HG03469 (cell line): Measurements from ENCODE around the gene TCF12.
"Not testable (repeated sequence)": the region's sequence is repeated elsewhere in the genome, so short reads cannot be mapped to it uniquely, and the experiment has no call there.

Experiments used
- ATAC-seq: cut with Tn5 transposase; IDR thresholded peaks from one replicate; pipeline ENCODE4 v1.9.1; 2021; ENCODE audit warnings: mild to moderate bottlenecking, moderate library complexity, moderate number of reproducible peaks; ENCODE audit not compliant: unreplicated experiment

Gene TCF12

DNA sequence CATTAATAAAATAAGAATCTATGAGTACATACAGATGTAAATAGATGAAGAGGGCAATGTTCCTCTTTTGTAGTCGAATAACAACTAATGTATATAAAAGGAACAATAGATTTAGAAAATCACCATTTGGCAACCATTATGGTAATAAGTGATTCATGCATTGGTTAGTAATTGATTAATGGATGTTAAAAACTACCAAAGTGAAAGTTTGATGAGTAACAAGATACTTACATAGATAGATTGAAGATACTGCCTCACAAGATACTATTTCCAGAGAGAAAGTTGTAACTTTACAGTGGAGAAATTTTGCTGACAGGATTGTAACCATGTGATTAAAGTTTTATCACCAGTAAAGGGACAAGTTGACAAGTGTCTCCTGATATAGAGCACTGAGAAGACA, 55.0 kb downstream of the TCF12 start:
- no peak for ATAC-seq

DNA sequence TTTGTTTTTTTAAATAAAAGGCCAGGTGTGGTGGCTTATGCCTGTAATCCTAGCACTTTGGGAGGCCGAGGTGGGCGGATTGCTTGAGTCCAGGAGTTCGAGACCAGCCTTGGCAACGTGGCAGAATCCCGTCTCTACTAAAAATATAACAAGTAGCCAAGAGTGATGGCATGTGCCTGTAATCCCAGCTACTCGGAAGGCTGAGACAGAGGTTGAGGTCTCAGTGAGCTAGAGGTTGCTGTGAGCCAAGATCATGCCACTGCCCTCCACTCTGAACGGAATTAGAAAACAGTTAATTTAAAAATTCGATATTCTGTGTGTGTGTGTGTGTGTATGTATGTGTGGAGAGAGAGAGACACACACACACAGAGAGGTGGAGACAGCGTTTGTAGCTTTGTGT, 58.8 kb downstream of the TCF12 start:
- no peak for ATAC-seq

DNA sequence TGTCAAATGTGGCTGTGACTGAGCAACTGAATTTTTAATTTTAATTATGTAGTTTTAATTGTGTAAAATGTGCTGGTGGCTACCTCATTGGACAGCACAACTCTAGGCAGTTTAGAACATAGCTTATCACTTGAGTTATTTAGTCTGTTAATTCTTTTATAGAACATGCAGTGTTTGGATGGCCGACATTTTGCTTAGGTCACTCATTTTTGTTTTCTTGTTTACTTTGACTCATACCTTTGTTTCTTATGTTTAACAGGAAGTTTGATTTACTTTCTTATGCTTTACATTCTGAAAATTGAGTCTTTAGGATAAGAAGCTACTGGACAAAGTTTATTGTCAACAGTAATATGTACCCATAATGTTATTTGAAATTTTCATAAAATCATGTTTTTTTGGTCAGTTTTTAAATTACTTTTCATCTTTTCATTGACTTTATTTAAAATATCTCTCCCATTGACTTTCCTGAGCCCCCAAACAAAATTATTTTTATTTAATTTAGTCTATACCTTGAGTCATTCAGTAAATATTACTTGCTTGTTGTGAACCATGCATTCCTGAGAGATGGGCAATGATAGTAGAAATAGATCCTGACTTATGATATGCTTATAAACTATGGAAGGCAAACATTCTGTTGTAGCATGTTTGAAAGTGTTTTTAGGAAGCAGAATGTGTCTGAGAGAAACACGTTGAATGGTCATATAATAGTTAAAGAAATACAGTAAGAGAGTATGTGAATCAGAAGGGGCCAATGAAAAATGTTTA, 60.6 kb downstream of the TCF12 start:
- ATAC-seq: no peak

DNA sequence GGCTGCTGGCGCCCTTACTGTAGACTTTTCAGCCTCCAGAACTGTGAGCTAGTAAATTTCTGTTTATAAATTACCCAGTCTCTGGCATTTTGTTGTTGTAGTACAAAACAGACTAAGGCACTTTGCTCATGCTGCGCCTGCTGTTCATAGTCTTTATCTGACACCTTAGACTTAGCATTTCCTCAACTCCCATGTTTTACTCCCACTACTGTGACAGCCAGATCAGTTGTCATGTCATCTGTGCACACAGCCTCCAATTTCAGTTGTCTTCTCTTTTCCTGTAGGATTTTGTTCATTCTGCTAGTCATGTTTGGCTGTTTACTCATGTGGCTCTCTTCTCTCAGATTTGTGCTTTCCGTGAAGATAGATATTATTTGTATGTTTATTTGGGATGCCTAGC, 62.0 kb downstream of the TCF12 start:
- ATAC-seq: no peak

DNA sequence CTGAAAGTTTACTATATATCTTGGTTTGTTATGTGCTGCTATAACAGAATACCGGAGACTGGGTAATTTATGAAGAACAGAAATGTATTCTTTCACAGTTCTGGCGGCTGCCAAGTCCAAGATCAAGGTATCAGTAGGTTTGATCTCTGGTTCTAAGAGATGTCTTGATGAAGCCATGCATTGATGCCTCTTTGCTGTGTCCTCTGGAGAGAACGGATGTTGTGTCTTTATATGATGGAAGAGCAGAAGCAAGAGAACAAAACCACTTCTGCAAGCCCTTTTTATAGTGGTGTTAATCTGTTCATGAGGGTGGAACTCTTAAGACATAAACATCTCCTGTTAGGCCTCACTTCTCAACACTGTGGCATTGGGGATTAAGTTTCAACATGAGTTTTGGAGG, 62.7 kb downstream of the TCF12 start:
- no peak for ATAC-seq

DNA sequence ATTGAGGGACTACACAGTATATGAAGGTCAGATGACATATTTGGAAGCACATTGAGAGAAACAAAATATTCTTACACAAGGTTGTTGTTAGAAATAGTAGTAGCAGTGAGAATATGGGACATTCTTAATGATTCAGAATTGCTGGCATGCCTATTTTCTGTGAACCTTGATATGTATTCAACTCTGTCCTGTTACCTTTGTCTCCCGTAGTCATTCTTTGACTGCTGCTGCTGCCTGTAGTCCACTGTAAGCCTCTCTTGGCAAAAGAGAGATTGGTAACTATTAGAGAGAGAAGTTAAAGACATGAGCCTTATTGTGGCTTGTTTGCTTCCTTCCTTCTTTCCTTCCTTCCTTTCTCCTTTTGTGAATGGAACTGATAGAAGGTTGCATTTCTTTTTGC, 64.5 kb downstream of the TCF12 start:
- ATAC-seq: no peak

DNA sequence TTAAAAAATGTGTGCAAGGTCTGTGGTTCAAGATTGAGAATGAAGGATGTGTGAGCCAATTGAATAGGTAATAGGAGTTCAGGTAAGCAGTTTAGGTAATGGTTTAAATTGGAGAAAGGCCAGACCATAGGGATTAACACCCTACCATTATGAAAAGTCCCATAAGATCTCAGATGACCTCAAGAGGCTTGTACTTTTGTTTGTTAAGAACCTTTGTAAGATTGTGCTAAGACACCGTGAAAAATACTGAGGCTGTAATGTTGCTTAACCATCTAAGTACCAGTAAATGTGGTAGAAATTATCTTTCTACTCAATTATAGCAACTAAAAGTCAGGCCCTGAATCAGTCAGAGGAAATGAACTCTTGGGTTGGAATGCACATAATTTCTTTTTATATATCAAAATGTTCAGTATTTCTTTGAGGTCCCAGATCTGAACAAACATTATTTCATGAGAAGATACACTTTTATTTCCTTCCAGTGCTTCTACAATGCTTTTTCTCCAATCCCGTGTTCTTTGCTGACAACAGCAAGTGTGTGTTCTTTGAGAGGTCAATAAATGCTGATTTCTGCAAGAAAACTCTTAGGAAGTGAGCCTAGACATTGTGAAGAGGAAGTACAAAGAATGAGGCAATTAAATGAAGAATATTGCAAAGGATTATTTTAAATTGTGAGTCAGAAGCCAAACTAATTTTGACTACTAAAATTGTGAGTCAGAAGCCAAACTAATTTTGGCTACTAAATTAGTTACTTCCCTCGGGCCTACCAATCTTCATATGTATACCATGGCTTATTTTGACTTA, 66.4 kb downstream of the TCF12 start:
- ATAC-seq: no peak

DNA sequence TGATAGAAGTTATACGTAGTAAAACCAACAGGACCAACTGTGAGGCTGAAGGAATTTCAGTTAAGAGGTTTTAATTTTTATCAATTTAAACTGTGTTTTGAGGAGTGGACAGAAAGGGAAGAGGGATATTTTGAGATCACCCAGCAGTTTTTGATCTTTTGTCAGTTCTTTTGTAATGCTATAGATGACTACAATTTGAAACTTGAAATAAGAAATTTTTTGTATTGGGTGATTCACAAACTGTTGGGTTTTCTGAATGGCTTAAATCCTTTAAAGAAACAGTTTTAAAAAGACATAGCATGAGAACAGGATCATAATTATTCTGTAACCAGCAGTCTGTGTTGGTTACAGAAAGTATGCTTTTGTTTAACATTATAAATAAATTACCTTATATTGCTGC, 67.4 kb downstream of the TCF12 start:
- no peak for ATAC-seq

DNA sequence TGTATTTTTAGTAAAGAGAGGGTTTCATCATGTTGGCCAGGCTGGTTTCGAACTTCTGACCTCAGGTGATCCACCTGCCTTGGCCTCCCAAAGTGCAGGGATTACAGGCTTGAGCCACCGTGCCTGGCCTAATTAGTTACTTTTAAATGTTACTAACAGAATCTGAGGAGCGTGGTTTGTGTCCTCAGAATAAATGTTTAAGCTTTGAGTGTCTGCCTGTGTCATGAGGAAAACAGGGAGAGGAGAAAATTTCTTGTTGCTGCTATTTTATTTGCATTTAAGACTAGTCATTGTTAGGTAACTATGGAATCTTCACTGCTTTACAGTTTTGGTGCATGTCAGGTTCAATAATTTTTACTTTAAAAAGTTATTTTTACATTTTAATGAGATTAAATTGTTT, 68.8 kb downstream of the TCF12 start:
- ATAC-seq: no peak

DNA sequence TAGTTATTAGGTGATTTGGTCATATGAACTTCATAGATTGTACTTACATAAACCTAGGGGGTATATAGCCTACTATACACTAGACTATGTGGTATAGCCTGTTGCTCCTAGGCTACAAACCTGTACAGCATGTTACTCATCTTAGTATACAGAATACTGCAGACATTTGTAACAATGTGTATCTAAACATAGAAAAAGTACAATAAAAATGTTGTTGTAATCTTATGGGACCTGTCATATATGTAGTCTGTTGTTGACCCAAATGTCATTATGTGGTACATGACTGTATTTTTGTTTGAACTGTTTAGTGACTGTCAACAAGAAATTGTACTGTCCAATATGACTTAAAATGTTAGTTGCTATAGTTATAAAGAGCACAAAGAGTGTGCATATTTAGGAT, 69.8 kb downstream of the TCF12 start:
- no peak for ATAC-seq

DNA sequence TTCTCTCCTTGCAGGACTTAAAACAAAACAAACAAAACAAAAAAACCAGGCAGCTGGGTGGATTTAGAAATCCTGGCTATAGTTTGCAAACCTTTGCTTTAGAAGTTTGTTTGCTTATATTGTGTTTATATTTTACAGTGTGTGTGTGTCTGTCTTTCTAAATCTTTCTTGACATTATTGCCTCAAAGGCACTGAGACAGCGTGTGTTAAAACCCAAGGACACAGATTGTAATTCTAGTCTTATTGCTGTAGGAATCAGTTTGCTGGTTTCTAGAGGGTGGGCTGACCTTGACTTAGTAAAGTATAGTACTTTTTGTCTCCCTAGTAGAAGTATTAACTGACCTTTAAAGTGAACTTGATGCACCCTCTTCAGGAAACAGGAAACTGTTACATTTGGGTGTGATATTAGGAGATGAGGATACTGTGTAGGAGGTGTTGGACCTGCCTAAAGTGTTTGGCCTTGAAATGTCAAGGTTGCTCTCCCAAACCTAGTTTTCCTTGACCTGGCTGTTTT, 71.0 kb downstream of the TCF12 start:
- no peak for ATAC-seq

DNA sequence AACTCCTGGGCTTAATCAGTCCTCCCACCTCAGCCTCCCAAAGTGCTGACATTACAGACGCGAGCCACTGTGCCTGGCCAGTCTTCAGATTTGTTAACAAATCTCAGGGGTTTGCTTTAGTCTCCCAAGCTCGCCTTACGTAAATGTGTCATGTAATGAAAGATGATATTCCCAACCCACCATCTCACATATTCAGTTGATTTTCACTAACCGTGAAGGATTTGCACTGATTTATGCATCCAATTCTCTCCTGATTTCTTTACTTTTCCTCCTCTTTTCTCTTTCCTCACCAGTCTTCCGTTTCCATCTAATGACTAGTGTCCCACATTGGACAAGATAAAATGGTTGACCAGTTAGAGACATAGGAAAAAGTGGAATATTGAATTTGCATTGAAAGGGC, 72.6 kb downstream of the TCF12 start:
- ATAC-seq: no peak

DNA sequence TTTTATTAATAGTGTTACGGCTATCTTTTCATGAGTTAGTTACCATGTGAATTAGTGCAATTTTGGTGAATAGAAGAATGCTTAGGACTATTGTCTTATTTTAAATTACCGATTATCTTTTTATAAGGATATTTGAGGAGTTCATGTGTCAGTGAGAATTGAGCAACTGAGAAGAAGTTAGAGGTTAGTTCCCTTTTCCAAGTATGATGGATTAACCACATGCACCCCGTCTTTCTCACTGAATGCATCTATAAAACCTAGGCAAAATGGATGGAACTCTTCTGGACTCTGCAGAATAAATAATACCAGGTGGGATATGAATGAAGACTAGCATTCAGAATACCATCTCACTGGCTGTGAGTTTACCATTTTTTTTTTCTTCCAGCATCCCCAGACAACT, 74.3 kb downstream of the TCF12 start:
- ATAC-seq: no peak

DNA sequence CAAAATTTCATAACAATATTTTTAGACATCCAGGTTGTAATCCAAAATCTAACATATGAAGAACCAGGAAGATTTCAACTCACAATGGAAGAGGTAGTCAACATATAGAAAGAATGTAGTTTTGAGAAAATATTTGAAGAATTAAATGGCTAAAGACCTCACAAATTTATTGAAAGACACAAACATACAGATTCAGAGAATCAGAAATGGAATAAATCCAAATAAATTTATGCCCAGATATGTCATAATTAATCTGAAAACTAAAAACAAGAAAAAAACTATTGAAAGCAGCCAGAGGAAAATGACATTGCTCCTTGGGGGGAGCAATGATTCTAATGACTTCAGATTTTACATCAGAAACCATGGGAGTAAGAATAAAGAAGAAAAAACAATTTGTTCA, 75.8 kb downstream of the TCF12 start:
- no peak for ATAC-seq

DNA sequence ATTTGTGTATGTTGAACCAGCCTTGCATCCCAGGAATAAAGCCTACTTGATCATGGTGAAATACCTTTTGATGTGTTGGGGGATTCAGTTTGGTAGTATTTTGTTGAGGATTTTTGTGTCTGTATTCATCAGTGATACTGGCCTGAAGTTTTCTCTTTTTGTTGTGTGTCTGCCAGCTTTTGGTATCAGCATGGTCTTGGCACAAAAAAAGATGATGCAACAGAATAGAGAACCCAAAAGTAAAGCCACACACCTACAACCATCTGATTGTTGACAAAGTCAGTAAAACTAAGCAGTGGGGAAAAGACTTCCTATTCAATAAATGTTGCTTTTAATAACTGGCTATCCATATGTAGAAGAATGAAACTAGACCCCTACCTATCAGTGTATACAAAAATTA, 77.6 kb downstream of the TCF12 start:
- no peak for ATAC-seq

DNA sequence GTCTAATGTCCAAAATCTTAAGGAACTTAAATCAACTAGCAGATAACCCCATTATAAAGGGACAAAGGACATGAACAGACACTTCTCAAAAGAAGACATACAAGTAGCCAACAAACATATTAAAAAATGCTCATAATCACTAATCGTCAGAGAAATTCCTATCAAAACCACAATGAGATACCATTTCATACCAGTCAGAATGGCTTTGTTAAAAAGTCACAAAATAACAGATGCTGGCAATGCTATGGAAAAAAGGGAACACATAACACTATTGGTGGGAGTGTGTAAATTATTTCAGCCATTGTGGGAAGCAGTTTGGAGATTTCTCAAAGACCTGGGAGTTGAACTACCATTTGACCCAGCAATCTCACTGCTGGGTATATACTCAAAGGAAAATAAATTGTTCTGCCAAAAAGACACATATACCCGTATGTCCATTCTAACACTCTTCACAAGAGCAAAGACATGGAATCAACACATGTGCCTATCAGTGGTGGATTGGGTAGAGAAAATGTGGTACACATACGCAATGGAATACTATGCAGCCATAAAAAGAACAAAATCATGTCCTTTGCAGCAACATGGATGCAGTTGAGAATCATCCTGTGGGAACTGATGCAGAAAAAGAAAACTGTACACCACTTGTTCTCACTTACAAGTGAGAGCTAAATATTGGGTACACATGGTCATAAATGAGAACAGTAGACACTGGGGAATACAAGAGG, 78.5 kb downstream of the TCF12 start:
- ATAC-seq: no peak

DNA sequence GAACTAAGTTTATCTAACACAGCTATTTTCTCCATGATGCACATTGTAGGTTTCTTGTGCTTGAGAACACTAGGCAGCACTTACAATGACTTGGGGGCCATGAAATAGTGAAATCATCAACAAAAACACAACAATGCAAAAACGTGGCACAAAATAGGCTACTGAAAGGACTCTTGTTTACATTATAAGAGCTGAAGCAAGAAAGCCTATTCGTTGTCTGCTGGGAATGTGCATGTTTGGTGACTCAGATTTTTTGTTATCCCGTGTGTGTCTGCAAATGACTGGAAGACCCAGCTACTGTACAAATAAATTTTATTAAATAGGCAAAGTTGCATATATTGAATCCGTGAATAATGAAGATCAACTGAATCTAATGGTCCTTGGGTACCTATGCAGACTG, 85.0 kb downstream of the TCF12 start:
- no peak for ATAC-seq

DNA sequence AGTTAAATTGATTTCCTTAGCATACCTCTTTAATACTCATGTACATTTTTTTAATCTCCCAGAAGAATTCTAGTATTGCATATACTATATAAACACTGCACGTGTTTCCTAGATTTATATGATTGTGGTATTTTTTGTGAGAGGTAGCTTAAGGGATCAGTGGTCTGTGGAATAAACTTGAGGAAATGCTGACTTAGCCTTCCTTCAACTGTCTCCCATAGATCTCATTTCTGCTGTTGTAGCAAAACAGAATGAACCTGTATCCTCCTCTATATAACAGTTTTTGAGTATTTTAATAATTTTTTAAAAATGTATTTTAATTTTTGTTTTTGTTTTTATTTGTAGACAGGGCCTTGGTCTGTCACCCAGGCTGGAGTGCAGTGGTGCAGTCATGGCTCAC, 86.8 kb downstream of the TCF12 start:
- no peak for ATAC-seq

DNA sequence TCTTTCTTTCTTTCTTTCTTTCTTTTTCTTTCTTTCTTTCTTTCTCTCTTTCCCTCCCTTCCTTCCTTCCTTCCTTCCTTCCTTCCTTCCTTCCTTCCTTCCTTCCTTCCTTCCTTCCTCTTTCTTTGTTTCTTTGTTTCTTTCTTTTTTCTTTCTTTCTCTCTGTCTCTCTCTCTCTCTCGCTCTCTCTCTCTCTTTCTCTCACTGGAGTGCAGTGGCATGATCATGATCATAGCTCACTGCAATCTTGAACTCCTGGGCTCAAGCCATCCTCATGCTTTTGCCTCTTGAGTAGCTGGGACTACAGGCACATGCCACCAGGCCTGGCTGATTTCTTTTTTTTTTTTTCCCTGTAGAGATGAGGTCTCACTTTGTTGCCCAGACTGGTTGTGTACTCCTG, 89.4 kb downstream of the TCF12 start:
- ATAC-seq: not testable (repeated sequence)

DNA sequence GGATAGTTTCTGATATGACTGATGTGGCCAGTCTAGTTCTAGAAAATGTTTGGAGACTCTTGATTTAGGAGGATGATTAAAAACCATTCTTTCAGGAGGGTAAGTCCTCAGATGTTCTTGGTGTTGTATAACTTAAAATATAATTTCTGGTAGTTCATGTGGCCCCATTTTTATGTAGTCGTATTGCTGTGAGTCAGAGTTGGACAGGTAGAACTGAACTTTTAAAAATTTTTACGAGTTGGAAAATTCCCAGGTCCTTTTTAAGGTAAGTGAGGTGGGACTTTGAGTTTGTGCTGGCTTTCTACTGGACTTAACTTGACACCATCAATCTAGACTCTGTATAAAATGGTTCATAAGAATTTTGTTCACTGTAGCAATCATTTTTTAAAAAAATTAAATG, 92.3 kb downstream of the TCF12 start:
- no peak for ATAC-seq

DNA sequence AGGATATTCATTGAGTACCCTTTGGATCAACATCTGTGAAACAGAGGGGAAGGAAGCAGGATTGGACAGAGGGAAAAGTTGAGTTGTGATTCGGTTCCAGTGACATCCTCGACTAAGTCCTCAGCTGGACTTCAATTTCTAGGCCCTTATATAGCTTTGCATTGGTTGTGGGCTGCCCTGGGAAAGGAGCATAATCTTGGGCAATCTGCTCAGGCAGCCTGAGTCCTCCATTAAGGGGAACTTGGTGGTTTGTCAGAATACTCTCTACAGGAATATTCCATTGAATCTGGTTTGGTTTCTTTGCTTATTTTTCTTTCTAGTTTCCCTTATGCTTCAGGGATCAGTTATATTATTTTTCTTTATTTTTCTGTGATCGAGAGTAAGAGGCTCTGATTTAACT, 94.1 kb downstream of the TCF12 start:
- no peak for ATAC-seq

DNA sequence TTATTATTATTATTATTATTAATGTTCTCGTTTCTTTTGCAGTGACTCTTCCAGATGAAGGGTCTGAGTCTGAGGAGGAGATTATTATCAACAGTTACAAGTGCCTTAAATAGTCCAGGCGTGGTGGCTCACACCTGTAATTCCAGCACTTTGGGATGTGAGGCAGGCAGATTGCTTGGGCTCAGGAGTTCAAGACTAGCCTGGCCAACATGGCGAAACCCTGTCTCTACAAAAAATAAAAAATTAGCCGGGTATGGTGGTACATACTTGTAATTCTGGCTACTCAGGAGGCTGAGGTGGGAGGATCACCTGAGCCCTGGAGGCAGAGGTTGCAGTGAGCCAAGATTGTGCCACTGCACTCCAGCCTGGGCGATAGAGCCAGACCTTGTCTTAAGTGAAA, 96.5 kb downstream of the TCF12 start:
- ATAC-seq: not testable (repeated sequence)
